ENCODE measurements around the gene PCBD2. TPM values are rescaled to one million over a fixed set of nuclear protein-coding genes. Genes with fewer than 3 reads are reported as not detected.
"Not testable (repeated sequence)": the region's sequence is repeated elsewhere in the genome, so short reads cannot be mapped to it uniquely, and the experiment has no call there.

The PCBD2 gene
- total and polyA plus RNA-seq, 7 donors, result 8.9 to 29.9 (median 23.8) TPM

- no peaks in the 10 kb centered on the region for H3K36me3 ChIP-seq (ENCODE audit: insufficient read depth in 1 of 2, low read depth in 1 of 2)
- no peak overlapping the region for H3K4me3 ChIP-seq
- intact Hi-C loops (cut with DNase I), result no loop called here
- no peak for ATAC-seq
- no peak overlapping the region for H3K27ac ChIP-seq
- WGBS, 3 donors, result 92 to 96% (median 94%) methylated on average over 5 of the region's 5 CpGs
- H3K9me3 ChIP-seq, result no peaks in the 10 kb centered on the region
- peaks cover 5% of the 10 kb centered on the region for H3K4me1 ChIP-seq
- no peaks in the 10 kb centered on the region for H3K27me3 ChIP-seq (ENCODE audit: insufficient read depth in 3 of 3, low read length in 2 of 3)
- no peak for DNase-seq
- TF ChIP-seq, protein P1, sequence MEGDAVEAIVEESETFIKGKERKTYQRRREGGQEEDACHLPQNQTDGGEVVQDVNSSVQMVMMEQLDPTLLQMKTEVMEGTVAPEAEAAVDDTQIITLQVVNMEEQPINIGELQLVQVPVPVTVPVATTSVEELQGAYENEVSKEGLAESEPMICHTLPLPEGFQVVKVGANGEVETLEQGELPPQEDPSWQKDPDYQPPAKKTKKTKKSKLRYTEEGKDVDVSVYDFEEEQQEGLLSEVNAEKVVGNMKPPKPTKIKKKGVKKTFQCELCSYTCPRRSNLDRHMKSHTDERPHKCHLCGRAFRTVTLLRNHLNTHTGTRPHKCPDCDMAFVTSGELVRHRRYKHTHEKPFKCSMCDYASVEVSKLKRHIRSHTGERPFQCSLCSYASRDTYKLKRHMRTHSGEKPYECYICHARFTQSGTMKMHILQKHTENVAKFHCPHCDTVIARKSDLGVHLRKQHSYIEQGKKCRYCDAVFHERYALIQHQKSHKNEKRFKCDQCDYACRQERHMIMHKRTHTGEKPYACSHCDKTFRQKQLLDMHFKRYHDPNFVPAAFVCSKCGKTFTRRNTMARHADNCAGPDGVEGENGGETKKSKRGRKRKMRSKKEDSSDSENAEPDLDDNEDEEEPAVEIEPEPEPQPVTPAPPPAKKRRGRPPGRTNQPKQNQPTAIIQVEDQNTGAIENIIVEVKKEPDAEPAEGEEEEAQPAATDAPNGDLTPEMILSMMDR (IDR thresholded peaks at IDR 0.05), result no peak
Observed at GRCh38 chr5:134992148-134992547, 87.2 kb downstream of the PCBD2 start.

DNA sequence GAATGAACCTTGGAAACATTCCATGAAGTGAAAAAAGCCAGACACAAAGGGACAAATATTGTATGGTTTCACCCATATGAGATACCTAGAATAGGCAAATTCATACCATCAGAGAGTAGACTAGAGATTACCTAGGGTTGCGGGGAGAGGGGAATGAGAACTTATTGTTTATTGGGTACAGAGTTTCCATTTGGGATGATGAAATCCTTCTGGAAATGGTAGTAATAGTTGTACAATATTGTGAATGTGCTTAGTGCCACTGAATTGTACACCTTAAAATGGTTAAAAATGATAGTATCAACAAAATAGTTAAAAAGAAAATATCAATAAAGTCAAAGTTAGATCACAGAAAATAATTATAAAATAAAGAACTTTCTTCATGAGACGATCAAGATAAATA, 88.2 kb downstream of the PCBD2 start:
- no peaks in the 10 kb centered on the region for H3K36me3 ChIP-seq (ENCODE audit: insufficient read depth in 1 of 2, low read depth in 1 of 2)
- ATAC-seq, result no peak
- TF ChIP-seq, protein P1 (IDR thresholded peaks at IDR 0.05), result no peak
- no peak overlapping the region for H3K4me3 ChIP-seq
- peaks cover 5% of the 10 kb centered on the region for H3K4me1 ChIP-seq
- no peaks in the 10 kb centered on the region for H3K9me3 ChIP-seq
- intact Hi-C loops (cut with DNase I), result no loop called here
- H3K27ac ChIP-seq, result no peak overlapping the region
- WGBS, 3 donors, result 93 to 97% (median 96%) methylated on average over 2 of the region's 2 CpGs
- no peaks in the 10 kb centered on the region for H3K27me3 ChIP-seq (ENCODE audit: insufficient read depth in 3 of 3, low read length in 2 of 3)
- no peak for DNase-seq

GRCh38 chr5:134994560-134995156, 89.7 kb downstream of the PCBD2 start:
- intact Hi-C loops (cut with DNase I), result no loop called here
- TF ChIP-seq, protein P1 (IDR thresholded peaks at IDR 0.05), result no peak
- Histone ChIP-seq H3K4me3 (no peak overlapping the region), H3K36me3 (ENCODE audit: insufficient read depth in 1 of 2, low read depth in 1 of 2) (no peaks in the 10 kb centered on the region), H3K9me3 (no peaks in the 10 kb centered on the region), H3K27me3 (ENCODE audit: insufficient read depth in 3 of 3, low read length in 2 of 3) (no peaks in the 10 kb centered on the region), H3K27ac (no peak overlapping the region), H3K4me1 (peaks cover 5% of the 10 kb centered on the region)
- DNase-seq (no peak), ATAC-seq (no peak)
- WGBS, 3 donors, result 65 to 76% (median 69%) methylated on average over 2 of the region's 2 CpGs

DNA sequence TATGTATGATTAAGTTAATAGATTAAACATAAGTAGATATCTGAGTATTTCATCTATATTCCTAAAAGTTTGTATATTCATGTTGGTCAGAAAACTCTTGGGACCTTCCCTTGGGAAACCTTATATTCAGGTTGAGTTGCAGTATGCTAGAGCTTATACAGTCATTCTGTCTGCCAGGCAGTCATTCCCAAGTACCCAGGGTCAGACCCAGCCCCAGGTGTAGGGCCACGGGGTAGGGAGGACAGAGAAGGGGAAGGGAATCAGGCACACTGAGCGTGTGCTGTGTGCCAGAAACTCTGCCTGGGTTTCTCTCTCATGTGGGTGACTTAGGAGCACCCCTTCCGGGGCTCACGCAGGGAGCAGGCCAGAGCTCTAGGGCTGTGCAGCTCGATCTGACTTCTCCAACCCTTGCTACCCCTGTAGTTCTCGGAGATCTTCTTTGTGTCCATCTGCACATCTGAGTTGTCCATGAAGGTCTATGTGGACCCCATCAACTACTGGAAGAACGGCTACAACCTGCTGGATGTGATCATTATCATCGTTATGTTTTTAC, 91.0 kb downstream of the PCBD2 start:
- no peaks in the 10 kb centered on the region for H3K27me3 ChIP-seq (ENCODE audit: insufficient read depth in 3 of 3, low read length in 2 of 3)
- intact Hi-C loops (cut with DNase I), result no loop called here
- DNase-seq, result no peak
- no peaks in the 10 kb centered on the region for H3K9me3 ChIP-seq
- ATAC-seq, result no peak
- WGBS, 3 donors, result 88 to 92% (median 89%) methylated on average over 8 of the region's 8 CpGs
- peaks cover 5% of the 10 kb centered on the region for H3K4me1 ChIP-seq
- H3K36me3 ChIP-seq (ENCODE audit: insufficient read depth in 1 of 2, low read depth in 1 of 2), result no peaks in the 10 kb centered on the region
- TF ChIP-seq, protein P1 (IDR thresholded peaks at IDR 0.05), result no peak
- H3K4me3 ChIP-seq, result no peak overlapping the region
- H3K27ac ChIP-seq, result no peak overlapping the region

DNA sequence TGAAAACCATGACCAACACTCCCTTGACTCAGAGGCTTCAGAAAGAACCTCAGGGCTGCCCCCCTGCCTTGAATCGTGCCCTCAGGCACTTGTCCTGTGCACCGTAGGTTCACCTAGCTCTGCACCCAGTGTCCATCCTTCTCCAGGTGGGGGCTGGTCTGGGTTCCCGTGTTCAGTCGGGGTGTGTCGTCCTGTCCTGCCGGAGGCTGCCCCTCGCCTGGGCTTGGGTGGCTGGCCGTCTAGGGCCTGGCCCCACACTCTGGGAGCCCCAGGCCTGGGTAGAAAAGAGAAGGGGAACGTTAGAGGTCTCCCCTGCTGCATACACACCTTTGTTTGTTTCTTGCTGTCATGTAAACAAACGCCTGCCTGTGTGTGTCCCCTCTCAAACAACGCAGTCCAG, 92.1 kb downstream of the PCBD2 start:
- WGBS, 3 donors, result 82 to 87% (median 84%) methylated on average over 10 to 11 of the region's 11 CpGs
- peaks cover 5% of the 10 kb centered on the region for H3K4me1 ChIP-seq
- no peaks in the 10 kb centered on the region for H3K36me3 ChIP-seq (ENCODE audit: insufficient read depth in 1 of 2, low read depth in 1 of 2)
- intact Hi-C loops (cut with DNase I), result no loop called here
- ATAC-seq (no peak), DNase-seq (no peak)
- H3K27ac ChIP-seq, result no peak overlapping the region
- H3K9me3 ChIP-seq, result no peaks in the 10 kb centered on the region
- H3K27me3 ChIP-seq (ENCODE audit: insufficient read depth in 3 of 3, low read length in 2 of 3), result no peaks in the 10 kb centered on the region
- TF ChIP-seq, protein P1 (IDR thresholded peaks at IDR 0.05), result no peak
- no peak overlapping the region for H3K4me3 ChIP-seq

DNA sequence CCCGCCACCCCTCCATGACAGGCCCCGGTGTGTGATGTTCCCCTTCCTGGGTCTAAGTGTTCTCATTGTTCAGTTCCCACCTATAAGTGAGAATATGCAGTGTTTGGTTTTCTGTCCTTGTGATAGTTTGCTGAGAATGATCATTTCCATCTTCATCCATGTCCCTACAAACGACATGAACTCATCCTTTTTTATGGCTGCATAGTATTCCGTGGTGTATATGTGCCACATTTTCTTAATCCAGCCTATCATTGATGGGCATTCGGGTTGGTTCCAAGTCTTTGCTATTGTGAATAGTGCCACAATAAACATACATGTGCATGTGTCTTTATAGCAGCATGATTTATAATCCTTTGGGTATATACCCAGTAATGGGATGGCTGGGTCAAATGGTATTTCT, 93.1 kb downstream of the PCBD2 start:
- H3K9me3 ChIP-seq; H3K4me1 ChIP-seq; intact Hi-C loops (cut with DNase I); H3K27ac ChIP-seq; ATAC-seq; H3K4me3 ChIP-seq; H3K27me3 ChIP-seq (ENCODE audit: insufficient read depth in 3 of 3, low read length in 2 of 3); H3K36me3 ChIP-seq (ENCODE audit: insufficient read depth in 1 of 2, low read depth in 1 of 2); DNase-seq: not testable (repeated sequence)
- WGBS, 3 donors, result 91 to 97% (median 91%) methylated on average over 5 of the region's 5 CpGs

Data from psoas muscle (tissue), 8 donors.